ENCODE measurements around the gene NUCB1. TPM values are rescaled to one million over a fixed set of nuclear protein-coding genes. Genes with fewer than 3 reads are reported as not detected.

NUCB1 gene
- total and polyA plus RNA-seq, 9 of the 15 experiments (the other 6 are each of a cell fraction or from before 2014, with no cell fraction given) = 3.1 to 153 (median 71.7) TPM

DNA sequence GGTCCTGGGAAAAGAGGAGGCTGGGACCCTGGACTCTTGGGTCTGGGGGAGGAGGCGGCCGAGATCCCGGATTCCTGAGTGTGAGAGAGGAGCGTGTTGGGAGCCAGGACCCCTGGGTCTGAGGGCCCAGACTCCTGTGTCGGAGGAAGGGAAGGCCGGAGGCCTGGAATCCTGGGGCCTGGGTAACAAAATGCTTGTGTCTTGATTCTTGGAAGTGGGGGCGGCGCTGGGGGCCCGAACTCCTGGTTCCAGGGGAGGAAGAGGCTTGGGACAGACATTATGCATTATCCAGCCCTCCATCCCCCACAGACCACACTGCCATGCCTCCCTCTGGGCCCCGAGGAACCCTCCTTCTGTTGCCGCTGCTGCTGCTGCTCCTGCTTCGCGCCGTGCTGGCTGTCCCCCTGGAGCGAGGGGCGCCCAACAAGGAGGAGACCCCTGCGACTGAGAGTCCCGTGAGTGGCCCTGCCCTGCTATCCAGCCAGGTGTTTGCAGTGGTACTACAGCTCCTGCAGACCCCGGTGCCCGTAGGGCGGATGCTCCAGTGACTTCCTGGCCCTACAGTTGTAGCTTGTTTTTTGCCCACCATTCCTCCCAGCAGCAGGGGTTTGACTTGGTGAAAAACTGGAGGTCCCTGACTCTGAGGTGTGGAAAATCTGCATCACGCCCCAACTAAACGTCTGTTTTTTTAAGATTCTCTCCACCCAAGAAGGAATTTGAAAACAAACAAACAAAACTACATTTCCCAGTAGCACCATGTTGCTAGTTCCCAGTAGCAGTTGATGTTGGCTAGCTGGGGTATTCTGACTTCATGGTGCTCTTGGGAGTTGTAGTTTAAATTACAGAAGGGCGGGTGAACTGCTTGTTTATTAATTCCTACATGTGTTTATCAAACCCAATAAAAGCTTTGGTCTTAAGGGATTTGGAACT lies 630 bp downstream of the NUCB1 start (continued):
- no peak for TF ChIP-seq ZNF274 (IDR thresholded peaks at IDR 0.05; ENCODE audit: borderline replicate concordance, low read depth, low read length)
- TF ChIP-seq ZNF217 (CRISPR knock-in tag; IDR thresholded peaks at IDR 0.05) = no peak
- TF ChIP-seq, protein P1, sequence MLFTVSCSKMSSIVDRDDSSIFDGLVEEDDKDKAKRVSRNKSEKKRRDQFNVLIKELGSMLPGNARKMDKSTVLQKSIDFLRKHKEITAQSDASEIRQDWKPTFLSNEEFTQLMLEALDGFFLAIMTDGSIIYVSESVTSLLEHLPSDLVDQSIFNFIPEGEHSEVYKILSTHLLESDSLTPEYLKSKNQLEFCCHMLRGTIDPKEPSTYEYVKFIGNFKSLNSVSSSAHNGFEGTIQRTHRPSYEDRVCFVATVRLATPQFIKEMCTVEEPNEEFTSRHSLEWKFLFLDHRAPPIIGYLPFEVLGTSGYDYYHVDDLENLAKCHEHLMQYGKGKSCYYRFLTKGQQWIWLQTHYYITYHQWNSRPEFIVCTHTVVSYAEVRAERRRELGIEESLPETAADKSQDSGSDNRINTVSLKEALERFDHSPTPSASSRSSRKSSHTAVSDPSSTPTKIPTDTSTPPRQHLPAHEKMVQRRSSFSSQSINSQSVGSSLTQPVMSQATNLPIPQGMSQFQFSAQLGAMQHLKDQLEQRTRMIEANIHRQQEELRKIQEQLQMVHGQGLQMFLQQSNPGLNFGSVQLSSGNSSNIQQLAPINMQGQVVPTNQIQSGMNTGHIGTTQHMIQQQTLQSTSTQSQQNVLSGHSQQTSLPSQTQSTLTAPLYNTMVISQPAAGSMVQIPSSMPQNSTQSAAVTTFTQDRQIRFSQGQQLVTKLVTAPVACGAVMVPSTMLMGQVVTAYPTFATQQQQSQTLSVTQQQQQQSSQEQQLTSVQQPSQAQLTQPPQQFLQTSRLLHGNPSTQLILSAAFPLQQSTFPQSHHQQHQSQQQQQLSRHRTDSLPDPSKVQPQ (CRISPR knock-in tag; IDR thresholded peaks at IDR 0.05; ENCODE audit: borderline replicate concordance) = no peak
- peak; percentile 16 for TF ChIP-seq BRD9 (IDR thresholded peaks at IDR 0.05; ENCODE audit: low read depth, partially characterized antibody)
- TF ChIP-seq, protein P2, sequence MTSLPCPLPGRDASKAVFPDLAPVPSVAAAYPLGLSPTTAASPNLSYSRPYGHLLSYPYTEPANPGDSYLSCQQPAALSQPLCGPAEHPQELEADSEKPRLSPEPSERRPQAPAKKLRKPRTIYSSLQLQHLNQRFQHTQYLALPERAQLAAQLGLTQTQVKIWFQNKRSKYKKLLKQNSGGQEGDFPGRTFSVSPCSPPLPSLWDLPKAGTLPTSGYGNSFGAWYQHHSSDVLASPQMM (CRISPR knock-in tag; IDR thresholded peaks at IDR 0.05) = no peak
- TF ChIP-seq, protein P3, sequence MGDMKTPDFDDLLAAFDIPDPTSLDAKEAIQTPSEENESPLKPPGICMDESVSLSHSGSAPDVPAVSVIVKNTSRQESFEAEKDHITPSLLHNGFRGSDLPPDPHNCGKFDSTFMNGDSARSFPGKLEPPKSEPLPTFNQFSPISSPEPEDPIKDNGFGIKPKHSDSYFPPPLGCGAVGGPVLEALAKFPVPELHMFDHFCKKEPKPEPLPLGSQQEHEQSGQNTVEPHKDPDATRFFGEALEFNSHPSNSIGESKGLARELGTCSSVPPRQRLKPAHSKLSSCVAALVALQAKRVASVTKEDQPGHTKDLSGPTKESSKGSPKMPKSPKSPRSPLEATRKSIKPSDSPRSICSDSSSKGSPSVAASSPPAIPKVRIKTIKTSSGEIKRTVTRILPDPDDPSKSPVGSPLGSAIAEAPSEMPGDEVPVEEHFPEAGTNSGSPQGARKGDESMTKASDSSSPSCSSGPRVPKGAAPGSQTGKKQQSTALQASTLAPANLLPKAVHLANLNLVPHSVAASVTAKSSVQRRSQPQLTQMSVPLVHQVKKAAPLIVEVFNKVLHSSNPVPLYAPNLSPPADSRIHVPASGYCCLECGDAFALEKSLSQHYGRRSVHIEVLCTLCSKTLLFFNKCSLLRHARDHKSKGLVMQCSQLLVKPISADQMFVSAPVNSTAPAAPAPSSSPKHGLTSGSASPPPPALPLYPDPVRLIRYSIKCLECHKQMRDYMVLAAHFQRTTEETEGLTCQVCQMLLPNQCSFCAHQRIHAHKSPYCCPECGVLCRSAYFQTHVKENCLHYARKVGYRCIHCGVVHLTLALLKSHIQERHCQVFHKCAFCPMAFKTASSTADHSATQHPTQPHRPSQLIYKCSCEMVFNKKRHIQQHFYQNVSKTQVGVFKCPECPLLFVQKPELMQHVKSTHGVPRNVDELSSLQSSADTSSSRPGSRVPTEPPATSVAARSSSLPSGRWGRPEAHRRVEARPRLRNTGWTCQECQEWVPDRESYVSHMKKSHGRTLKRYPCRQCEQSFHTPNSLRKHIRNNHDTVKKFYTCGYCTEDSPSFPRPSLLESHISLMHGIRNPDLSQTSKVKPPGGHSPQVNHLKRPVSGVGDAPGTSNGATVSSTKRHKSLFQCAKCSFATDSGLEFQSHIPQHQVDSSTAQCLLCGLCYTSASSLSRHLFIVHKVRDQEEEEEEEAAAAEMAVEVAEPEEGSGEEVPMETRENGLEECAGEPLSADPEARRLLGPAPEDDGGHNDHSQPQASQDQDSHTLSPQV (IDR thresholded peaks at IDR 0.05) = no peak; the same call in 1 of the 2 replicates
- TF ChIP-seq, protein P4, sequence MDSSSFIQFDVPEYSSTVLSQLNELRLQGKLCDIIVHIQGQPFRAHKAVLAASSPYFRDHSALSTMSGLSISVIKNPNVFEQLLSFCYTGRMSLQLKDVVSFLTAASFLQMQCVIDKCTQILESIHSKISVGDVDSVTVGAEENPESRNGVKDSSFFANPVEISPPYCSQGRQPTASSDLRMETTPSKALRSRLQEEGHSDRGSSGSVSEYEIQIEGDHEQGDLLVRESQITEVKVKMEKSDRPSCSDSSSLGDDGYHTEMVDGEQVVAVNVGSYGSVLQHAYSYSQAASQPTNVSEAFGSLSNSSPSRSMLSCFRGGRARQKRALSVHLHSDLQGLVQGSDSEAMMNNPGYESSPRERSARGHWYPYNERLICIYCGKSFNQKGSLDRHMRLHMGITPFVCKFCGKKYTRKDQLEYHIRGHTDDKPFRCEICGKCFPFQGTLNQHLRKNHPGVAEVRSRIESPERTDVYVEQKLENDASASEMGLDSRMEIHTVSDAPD (CRISPR knock-in tag; IDR thresholded peaks at IDR 0.05) = no peak
- TF ChIP-seq, protein P5, sequence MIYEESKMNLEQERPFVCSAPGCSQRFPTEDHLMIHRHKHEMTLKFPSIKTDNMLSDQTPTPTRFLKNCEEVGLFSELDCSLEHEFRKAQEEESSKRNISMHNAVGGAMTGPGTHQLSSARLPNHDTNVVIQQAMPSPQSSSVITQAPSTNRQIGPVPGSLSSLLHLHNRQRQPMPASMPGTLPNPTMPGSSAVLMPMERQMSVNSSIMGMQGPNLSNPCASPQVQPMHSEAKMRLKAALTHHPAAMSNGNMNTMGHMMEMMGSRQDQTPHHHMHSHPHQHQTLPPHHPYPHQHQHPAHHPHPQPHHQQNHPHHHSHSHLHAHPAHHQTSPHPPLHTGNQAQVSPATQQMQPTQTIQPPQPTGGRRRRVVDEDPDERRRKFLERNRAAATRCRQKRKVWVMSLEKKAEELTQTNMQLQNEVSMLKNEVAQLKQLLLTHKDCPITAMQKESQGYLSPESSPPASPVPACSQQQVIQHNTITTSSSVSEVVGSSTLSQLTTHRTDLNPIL (CRISPR knock-in tag; IDR thresholded peaks at IDR 0.05) = no peak
- peak; percentile 84 for TF ChIP-seq ZNF143 (CRISPR knock-in tag; IDR thresholded peaks at IDR 0.05)
- TF ChIP-seq, protein P6, sequence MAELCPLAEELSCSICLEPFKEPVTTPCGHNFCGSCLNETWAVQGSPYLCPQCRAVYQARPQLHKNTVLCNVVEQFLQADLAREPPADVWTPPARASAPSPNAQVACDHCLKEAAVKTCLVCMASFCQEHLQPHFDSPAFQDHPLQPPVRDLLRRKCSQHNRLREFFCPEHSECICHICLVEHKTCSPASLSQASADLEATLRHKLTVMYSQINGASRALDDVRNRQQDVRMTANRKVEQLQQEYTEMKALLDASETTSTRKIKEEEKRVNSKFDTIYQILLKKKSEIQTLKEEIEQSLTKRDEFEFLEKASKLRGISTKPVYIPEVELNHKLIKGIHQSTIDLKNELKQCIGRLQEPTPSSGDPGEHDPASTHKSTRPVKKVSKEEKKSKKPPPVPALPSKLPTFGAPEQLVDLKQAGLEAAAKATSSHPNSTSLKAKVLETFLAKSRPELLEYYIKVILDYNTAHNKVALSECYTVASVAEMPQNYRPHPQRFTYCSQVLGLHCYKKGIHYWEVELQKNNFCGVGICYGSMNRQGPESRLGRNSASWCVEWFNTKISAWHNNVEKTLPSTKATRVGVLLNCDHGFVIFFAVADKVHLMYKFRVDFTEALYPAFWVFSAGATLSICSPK (IDR thresholded peaks at IDR 0.05; ENCODE audit: borderline replicate concordance) = no peak
- no peak for TF ChIP-seq ARHGAP35 (IDR thresholded peaks at IDR 0.05; ENCODE audit: partially characterized antibody)
